ENCODE data around the gene CEACAM1. TPM values are rescaled to one million over a fixed set of nuclear protein-coding genes. Genes with fewer than 3 reads are reported as not detected.

The CEACAM1 gene
- polyA plus RNA-seq, 1 donor from 2014 or later = 0.12 TPM

- H3K79me2 ChIP-seq (replicated peaks; ENCODE audit: insufficient read depth, low read length) = no peaks in the 10 kb centered on the region
- H3K9ac ChIP-seq (ENCODE audit: low read length) = no peak overlapping the region
- H3K27me3 ChIP-seq (ENCODE audit: insufficient read depth, low read depth, low read length) = no peaks in the 10 kb centered on the region
- no peaks in the 10 kb centered on the region for H4K20me1 ChIP-seq (ENCODE audit: insufficient read depth)
- no peak overlapping the region for H3K27ac ChIP-seq (ENCODE audit: low read length)
- no peaks in the 10 kb centered on the region for H3K36me3 ChIP-seq (ENCODE audit: insufficient read depth, low read length)
- H3K9me2 ChIP-seq (ENCODE audit: insufficient read depth, low read length) = no peaks in the 10 kb centered on the region
- H3K9me3 ChIP-seq (ENCODE audit: low read length) = no peaks in the 10 kb centered on the region
- H2AFZ ChIP-seq (ENCODE audit: low read depth, low read length) = no peak overlapping the region
- no peaks in the 10 kb centered on the region for H3F3A ChIP-seq (ENCODE audit: insufficient read depth, low read length, poor library complexity, severe bottlenecking)
- no peak for TF ChIP-seq EZH2 (IDR thresholded peaks at IDR 0.05; ENCODE audit: borderline replicate concordance, insufficient read depth, low read length, poor library complexity, severe bottlenecking)
- TF ChIP-seq REST (IDR thresholded peaks at IDR 0.05; ENCODE audit: borderline replicate concordance) = no peak
- TF ChIP-seq TAF1 (IDR thresholded peaks at IDR 0.05; ENCODE audit: low read depth) = no peak
- TF ChIP-seq MXI1 (conservative IDR thresholded peaks at IDR 0.05; ENCODE audit: poor library complexity, severe bottlenecking) = no peak
- no peak for TF ChIP-seq EP300 (conservative IDR thresholded peaks at IDR 0.05; ENCODE audit: poor library complexity, severe bottlenecking)
- no peak for TF ChIP-seq POLR2AphosphoS5 (IDR thresholded peaks at IDR 0.05)
- no peak for TF ChIP-seq CTCF (IDR thresholded peaks at IDR 0.05; ENCODE audit: poor library complexity, severe bottlenecking)
- no peak for TF ChIP-seq SMC3 (conservative IDR thresholded peaks at IDR 0.05; ENCODE audit: poor library complexity)
- TF ChIP-seq RAD21 (conservative IDR thresholded peaks at IDR 0.05) = no peak
- no peak overlapping the region for H3K4me2 ChIP-seq (ENCODE audit: low read length)
- no peak overlapping the region for H3K4me3 ChIP-seq (ENCODE audit: low read length)
Observed at GRCh38 chr19:42555801-42556200, 27.5 kb upstream of the CEACAM1 start.

GRCh38 chr19:42555317-42555716 lies 27.0 kb upstream of the CEACAM1 start:
- Histone ChIP-seq H3K9ac (ENCODE audit: low read length) (no peak overlapping the region), H3K36me3 (ENCODE audit: insufficient read depth, low read length) (no peaks in the 10 kb centered on the region), H3K9me2 (ENCODE audit: insufficient read depth, low read length) (no peaks in the 10 kb centered on the region), H3K27me3 (ENCODE audit: insufficient read depth, low read depth, low read length) (no peaks in the 10 kb centered on the region), H3K27ac (ENCODE audit: low read length) (no peak overlapping the region), H3K79me2 (replicated peaks; ENCODE audit: insufficient read depth, low read length) (no peaks in the 10 kb centered on the region), H2AFZ (ENCODE audit: low read depth, low read length) (no peak overlapping the region), H3K4me3 (ENCODE audit: low read length) (no peak overlapping the region), H3K4me2 (ENCODE audit: low read length) (no peak overlapping the region), H3K9me3 (ENCODE audit: low read length) (no peaks in the 10 kb centered on the region), H4K20me1 (ENCODE audit: insufficient read depth) (no peaks in the 10 kb centered on the region), H3F3A (ENCODE audit: insufficient read depth, low read length, poor library complexity, severe bottlenecking) (no peaks in the 10 kb centered on the region)
- TF ChIP-seq MXI1 (conservative IDR thresholded peaks at IDR 0.05; ENCODE audit: poor library complexity, severe bottlenecking) (no peak), EP300 (conservative IDR thresholded peaks at IDR 0.05; ENCODE audit: poor library complexity, severe bottlenecking) (no peak), EZH2 (IDR thresholded peaks at IDR 0.05; ENCODE audit: borderline replicate concordance, insufficient read depth, low read length, poor library complexity, severe bottlenecking) (no peak), CTCF (IDR thresholded peaks at IDR 0.05; ENCODE audit: poor library complexity, severe bottlenecking) (no peak), SMC3 (conservative IDR thresholded peaks at IDR 0.05; ENCODE audit: poor library complexity) (no peak), REST (IDR thresholded peaks at IDR 0.05; ENCODE audit: borderline replicate concordance) (no peak), RAD21 (conservative IDR thresholded peaks at IDR 0.05) (no peak), TAF1 (IDR thresholded peaks at IDR 0.05; ENCODE audit: low read depth) (no peak), POLR2AphosphoS5 (IDR thresholded peaks at IDR 0.05) (no peak)
